Memory B cell (primary cell): ENCODE results near the gene NTM.
"Not testable (repeated sequence)": the region's sequence is repeated elsewhere in the genome, so short reads cannot be mapped to it uniquely, and the experiment has no call there.

Experiments used
- ATAC-seq: fragments of 150-1000 bp; cut with Tn5 transposase; 2 replicates; pipeline ENCODE4 v1.10.0; 2021; ENCODE audit warnings: low read depth, mild to moderate bottlenecking, moderate library complexity
- DNase-seq, 2 donors: peaks; one replicate each; pipeline ENCODE4 v3.0.0; 2022; ENCODE audit warnings: low spot score in 2 of 2
- H3K27ac Mint-ChIP-seq: one replicate; pipeline ENCODE4 v1.8.0; 2022; ENCODE audit warnings: mild to moderate bottlenecking, moderate library complexity, mixed read lengths
- H3K27me3 Mint-ChIP-seq: one replicate; pipeline ENCODE4 v1.8.0; 2022; ENCODE audit warnings: mixed read lengths
- H3K36me3 Mint-ChIP-seq: one replicate; pipeline ENCODE4 v1.8.0; 2022; ENCODE audit warnings: mild to moderate bottlenecking, mixed read lengths
- H3K4me1 Mint-ChIP-seq: one replicate; pipeline ENCODE4 v1.8.0; 2022; ENCODE audit warnings: mixed read lengths
- H3K4me3 Mint-ChIP-seq: one replicate; pipeline ENCODE4 v1.8.0; 2022; ENCODE audit warnings: mild to moderate bottlenecking, moderate library complexity, mixed read lengths
- H3K9me3 Mint-ChIP-seq: one replicate; pipeline ENCODE4 v1.8.0; 2022; ENCODE audit warnings: mixed read lengths

Gene NTM

GRCh38 chr11:131491503-131491902, 121.1 kb downstream of the NTM start:
- Mint-ChIP-seq H3K36me3 (no peaks in the 10 kb centered on the region), H3K27me3 (no peaks in the 10 kb centered on the region), H3K4me3 (no peak overlapping the region), H3K27ac (no peak overlapping the region), H3K4me1 (no peaks in the 10 kb centered on the region), H3K9me3 (no peaks in the 10 kb centered on the region)
- no peak for ATAC-seq
- DNase-seq, result no peak

DNA sequence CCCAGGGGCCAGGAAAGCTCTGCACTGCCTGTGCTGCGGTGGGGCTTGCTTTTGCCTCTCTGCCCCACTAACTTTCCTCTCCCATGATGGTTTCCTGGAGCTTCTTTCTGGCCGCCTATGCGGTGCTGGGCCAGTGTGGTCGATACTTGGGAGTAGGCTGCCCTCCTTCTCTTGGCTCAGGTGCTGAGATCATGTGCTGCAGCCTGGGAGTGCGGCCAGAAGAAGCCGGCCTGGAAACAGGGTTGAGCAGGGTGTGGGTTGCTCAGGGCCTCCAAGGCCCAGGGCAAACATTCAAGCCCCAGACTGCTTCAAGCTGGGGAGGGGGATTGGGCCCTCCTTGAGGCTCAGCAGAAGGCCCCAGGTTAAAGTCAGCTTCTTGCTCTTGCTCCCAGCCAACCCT, 125.0 kb downstream of the NTM start:
- H3K4me1 Mint-ChIP-seq, result no peaks in the 10 kb centered on the region
- no peak overlapping the region for H3K4me3 Mint-ChIP-seq
- DNase-seq, result no peak
- ATAC-seq, result no peak
- H3K36me3 Mint-ChIP-seq, result no peaks in the 10 kb centered on the region
- H3K27ac Mint-ChIP-seq, result no peak overlapping the region
- no peaks in the 10 kb centered on the region for H3K9me3 Mint-ChIP-seq
- no peaks in the 10 kb centered on the region for H3K27me3 Mint-ChIP-seq

DNA sequence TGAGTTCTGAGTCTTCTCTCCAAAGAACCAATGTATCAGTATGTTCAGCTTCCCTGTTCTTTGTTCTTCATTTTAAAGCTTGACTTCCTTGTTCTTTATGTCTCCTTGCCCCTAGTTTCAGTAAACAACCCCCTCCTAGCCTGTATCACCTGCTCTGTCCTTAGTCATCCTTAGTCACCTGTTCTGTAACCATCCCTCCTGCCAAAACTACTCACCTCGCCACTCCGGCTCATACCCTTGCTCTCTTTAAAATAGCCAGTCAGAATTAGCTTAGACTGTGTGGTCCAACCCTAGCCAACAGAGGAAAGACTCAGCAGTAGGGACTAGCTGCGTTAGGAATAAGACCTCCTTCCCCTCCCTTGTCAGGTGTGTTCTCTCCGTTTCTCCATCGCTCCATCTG, 127.3 kb downstream of the NTM start:
- not testable (repeated sequence) for H3K9me3 Mint-ChIP-seq

GRCh38 chr11:131498631-131499160, 128.3 kb downstream of the NTM start:
- ATAC-seq (no peak), DNase-seq (no peak)
- Mint-ChIP-seq H3K27ac (no peak overlapping the region), H3K36me3 (no peaks in the 10 kb centered on the region), H3K9me3 (peaks cover 4% of the 10 kb centered on the region), H3K27me3 (no peaks in the 10 kb centered on the region), H3K4me1 (no peaks in the 10 kb centered on the region), H3K4me3 (no peak overlapping the region)

More for the DNA sequence above, 127.3 kb downstream of the NTM start:
- not testable (repeated sequence) for H3K4me3 Mint-ChIP-seq, H3K27ac Mint-ChIP-seq, H3K36me3 Mint-ChIP-seq, H3K27me3 Mint-ChIP-seq, DNase-seq, H3K4me1 Mint-ChIP-seq, ATAC-seq

- Mint-ChIP-seq H3K36me3 (no peaks in the 10 kb centered on the region), H3K4me1 (no peaks in the 10 kb centered on the region), H3K9me3 (peaks cover 4% of the 10 kb centered on the region), H3K27ac (no peak overlapping the region), H3K27me3 (no peaks in the 10 kb centered on the region), H3K4me3 (no peak overlapping the region)
- DNase-seq (no peak), ATAC-seq (no peak)
These were observed 128.8 kb downstream of the NTM start for GRCh38 chr11:131499199-131499598.

- Mint-ChIP-seq H3K27me3 (peaks cover 3% of the 10 kb centered on the region), H3K36me3 (no peaks in the 10 kb centered on the region), H3K4me3 (no peak overlapping the region), H3K27ac (no peak overlapping the region), H3K4me1 (no peaks in the 10 kb centered on the region), H3K9me3 (peaks cover 4% of the 10 kb centered on the region)
- DNase-seq (no peak), ATAC-seq (no peak)
These were observed 132.6 kb downstream of the NTM start for GRCh38 chr11:131503017-131503416.

DNA sequence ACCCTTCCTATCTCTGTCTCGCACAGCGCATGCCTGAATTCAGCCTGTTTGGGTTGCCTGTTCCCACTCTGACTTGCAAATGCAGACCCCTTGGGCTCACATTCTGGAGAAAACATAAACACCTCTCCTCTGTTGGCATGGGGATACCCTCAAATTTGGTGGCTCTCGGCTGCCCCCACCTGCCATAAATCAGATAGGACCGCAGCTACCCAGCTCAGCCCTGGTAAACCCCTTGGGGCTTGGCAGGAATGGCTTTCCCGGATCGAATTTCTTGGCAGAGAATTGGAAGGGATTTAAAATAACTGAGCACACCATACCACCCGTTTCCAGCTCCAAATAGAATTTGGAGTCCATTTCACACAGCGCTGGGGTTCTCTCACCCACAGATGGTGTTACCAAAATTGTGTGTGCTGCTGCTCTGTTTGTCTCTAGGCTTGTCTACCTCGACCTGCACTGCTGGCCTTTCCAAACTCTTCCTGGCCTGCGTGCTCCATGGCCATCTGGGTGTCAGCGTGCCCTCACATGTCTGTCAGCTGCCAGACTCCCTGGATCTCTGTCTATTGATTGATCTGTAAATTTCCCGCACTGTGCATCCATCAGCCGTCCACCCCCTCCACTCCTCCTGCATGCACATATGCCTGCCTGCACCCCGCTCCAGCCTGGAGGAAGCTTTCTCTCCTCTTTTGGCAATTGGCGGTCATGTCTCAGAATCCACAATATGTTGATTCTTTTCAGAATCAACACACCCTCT, 134.0 kb downstream of the NTM start:
- Mint-ChIP-seq H3K9me3 (peaks cover 8% of the 10 kb centered on the region), H3K27me3 (peaks cover 3% of the 10 kb centered on the region), H3K27ac (no peak overlapping the region), H3K4me3 (no peak overlapping the region), H3K36me3 (no peaks in the 10 kb centered on the region), H3K4me1 (no peaks in the 10 kb centered on the region)
- ATAC-seq (no peak), DNase-seq (no peak)

- Mint-ChIP-seq H3K36me3 (no peaks in the 10 kb centered on the region), H3K27me3 (peaks cover 3% of the 10 kb centered on the region), H3K27ac (no peak overlapping the region), H3K4me3 (no peak overlapping the region), H3K9me3 (peaks cover 6% of the 10 kb centered on the region), H3K4me1 (no peaks in the 10 kb centered on the region)
- DNase-seq, result no peak
- no peak for ATAC-seq
These were observed 135.9 kb downstream of the NTM start for GRCh38 chr11:131506348-131506747.

DNA sequence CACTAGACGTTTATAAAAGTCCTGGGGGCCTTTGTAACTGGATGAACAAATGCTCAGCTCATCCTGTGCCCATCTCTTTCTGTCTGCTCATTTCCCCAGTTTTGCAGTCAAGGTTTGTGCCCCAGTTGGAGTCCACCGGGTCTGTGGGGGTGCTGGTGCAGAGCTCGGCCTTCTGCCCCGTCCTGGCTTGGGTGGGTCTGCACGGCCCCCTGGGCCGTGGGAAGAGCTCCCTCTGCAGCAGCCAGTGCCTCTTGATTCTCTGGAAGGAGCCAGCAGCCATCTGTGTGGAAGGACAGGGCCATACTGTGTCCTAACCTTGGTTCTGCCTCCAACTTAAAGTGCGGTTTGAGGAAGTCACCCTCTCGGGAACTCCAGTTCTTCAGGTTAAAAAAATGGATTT, 140.2 kb downstream of the NTM start:
- Mint-ChIP-seq H3K27ac (no peak overlapping the region), H3K36me3 (no peaks in the 10 kb centered on the region), H3K9me3 (peaks cover 4% of the 10 kb centered on the region), H3K4me1 (no peaks in the 10 kb centered on the region), H3K4me3 (no peak overlapping the region), H3K27me3 (peaks cover 3% of the 10 kb centered on the region)
- no peak for DNase-seq
- ATAC-seq, result no peak

DNA sequence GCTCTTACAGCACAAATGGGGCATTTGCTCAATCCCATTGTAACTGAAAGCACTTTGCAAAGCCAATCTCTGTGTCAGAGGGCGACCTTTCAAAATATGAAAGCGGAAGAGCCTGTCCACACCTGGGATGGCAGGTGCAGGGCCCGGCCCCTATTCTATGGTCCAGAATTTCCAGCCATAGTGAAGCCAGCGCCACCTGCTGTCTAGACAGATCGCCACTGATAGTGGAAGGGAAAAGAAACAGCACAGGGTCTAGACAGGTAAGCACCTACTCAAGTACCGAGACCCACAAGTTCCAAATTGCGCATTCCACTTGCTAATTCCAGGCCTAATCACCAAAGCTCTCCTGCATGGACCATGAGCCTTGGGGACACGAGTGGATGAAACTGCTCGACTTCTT, 141.4 kb downstream of the NTM start:
- no peaks in the 10 kb centered on the region for H3K36me3 Mint-ChIP-seq
- no peaks in the 10 kb centered on the region for H3K4me1 Mint-ChIP-seq
- H3K9me3 Mint-ChIP-seq, result peaks cover 4% of the 10 kb centered on the region
- DNase-seq, result no peak
- H3K27me3 Mint-ChIP-seq, result peaks cover 3% of the 10 kb centered on the region
- H3K27ac Mint-ChIP-seq, result no peak overlapping the region
- H3K4me3 Mint-ChIP-seq, result no peak overlapping the region
- no peak for ATAC-seq

DNA sequence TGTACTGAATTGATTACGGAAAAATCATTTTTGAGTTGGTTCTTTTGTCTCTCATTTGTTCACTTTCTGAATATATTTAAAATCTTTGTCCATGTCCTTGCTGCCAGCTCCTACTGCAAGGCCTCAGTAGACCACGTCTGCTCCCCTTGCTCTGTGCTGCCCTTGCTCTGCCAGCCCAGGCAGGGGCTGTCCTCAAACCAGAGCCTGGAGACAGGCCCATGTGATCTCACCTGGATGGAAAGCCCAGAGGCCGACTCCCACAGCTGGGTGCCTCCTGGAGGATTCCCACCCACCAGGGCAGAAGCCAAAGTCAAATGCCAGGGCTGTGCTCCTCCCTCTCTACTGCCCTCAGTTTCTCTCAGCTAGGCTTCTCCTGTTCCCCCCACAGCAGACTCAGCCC, 141.8 kb downstream of the NTM start:
- ATAC-seq (no peak), DNase-seq (no peak)
- H3K36me3 Mint-ChIP-seq, result no peaks in the 10 kb centered on the region
- peaks cover 3% of the 10 kb centered on the region for H3K27me3 Mint-ChIP-seq
- H3K9me3 Mint-ChIP-seq, result peaks cover 4% of the 10 kb centered on the region
- no peaks in the 10 kb centered on the region for H3K4me1 Mint-ChIP-seq
- H3K4me3 Mint-ChIP-seq, result no peak overlapping the region
- no peak overlapping the region for H3K27ac Mint-ChIP-seq

DNA sequence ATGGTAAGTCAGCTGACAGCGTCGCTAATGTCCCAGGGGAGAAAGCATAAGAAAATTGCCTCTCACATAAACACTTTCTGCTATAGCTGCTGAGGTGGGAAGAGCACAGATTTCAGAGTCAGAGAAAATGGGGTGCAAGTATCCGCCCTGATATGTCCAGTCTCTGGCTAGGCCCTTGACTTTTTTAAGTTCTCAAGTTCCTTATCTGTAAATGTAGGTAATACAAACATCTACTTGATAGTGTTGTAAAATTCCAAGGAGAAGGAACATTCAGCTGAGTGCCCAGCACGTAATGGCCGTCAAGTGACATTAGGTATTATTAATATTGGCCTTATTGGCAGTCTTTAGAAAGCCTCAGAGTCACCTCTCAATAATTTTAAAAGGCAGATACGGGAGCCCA, 143.6 kb downstream of the NTM start:
- Mint-ChIP-seq H3K4me3 (no peak overlapping the region), H3K27ac (no peak overlapping the region), H3K4me1 (no peaks in the 10 kb centered on the region), H3K9me3 (peaks cover 3% of the 10 kb centered on the region), H3K36me3 (no peaks in the 10 kb centered on the region), H3K27me3 (peaks cover 3% of the 10 kb centered on the region)
- no peak for ATAC-seq
- DNase-seq, result no peak

DNA sequence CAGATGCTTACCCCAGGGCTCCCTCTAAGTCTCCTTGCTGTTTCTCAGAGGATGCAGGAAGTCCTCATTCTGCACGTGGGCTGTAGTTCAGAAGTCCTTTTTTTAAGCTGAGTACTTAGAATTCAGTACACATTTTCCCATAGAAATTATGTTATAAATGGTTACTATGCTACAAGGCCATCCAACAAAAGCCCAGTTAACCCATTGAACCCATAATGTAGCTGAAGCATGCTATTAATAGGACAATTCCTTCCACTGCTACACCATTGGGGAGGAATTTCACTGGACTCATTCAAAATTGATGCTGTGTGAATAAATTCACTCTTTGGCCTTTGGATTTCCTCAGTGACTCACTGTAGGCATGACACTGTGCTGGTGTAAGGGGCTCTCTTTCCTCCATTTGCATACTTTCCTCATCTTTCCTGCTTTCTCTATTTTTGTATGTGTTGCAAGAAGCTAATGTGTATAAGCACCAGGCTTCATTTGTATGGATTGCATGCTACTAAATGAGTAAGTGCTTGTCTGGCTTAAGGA, 148.0 kb downstream of the NTM start:
- H3K36me3 Mint-ChIP-seq, result no peaks in the 10 kb centered on the region

GRCh38 chr11:131522851-131523250, 152.4 kb downstream of the NTM start:
- Mint-ChIP-seq H3K9me3 (peaks cover 2% of the 10 kb centered on the region), H3K4me3 (no peak overlapping the region), H3K27me3 (no peaks in the 10 kb centered on the region), H3K27ac (no peak overlapping the region), H3K36me3 (no peaks in the 10 kb centered on the region), H3K4me1 (no peaks in the 10 kb centered on the region)
- no peak for DNase-seq
- no peak for ATAC-seq

More for the DNA sequence above, 148.0 kb downstream of the NTM start:
- Mint-ChIP-seq H3K4me3 (no peak overlapping the region), H3K27me3 (no peaks in the 10 kb centered on the region), H3K27ac (no peak overlapping the region), H3K4me1 (no peaks in the 10 kb centered on the region), H3K9me3 (peaks cover 2% of the 10 kb centered on the region)
- ATAC-seq (no peak), DNase-seq (no peak)

DNA sequence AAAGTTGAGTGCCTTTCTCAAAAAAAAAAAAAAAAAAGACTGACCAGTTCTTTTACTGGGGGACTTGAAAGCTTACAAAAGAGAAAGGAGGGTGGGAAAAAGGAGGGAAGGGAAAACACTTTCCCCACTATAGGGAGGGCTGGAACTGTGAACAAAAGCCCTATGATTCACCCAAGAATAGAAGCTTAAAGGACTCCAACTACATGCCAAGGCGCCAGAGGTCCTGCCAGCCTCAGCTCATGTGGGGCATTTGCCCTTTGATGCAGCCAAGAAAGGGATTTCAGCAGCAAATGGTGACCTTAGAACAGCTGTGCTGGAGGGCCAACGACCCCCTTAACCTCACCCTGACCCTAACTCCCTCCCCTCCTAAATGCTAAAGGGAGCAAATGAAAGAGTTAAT, 160.0 kb downstream of the NTM start:
- H3K4me1 Mint-ChIP-seq, result no peaks in the 10 kb centered on the region
- H3K36me3 Mint-ChIP-seq, result no peaks in the 10 kb centered on the region
- DNase-seq, result no peak
- H3K9me3 Mint-ChIP-seq, result no peaks in the 10 kb centered on the region
- H3K27me3 Mint-ChIP-seq, result no peaks in the 10 kb centered on the region
- no peak overlapping the region for H3K4me3 Mint-ChIP-seq
- H3K27ac Mint-ChIP-seq, result no peak overlapping the region
- no peak for ATAC-seq
